GM19035 (cell line): Measurements from ENCODE around the gene MYH14.
"Not testable (repeated sequence)": the region's sequence is repeated elsewhere in the genome, so short reads cannot be mapped to it uniquely, and the experiment has no call there.

Source experiments
- ATAC-seq: cut with Tn5 transposase; IDR thresholded peaks from one replicate; pipeline ENCODE4 v1.9.1; 2021; ENCODE audit not compliant: unreplicated experiment

MYH14 gene

DNA sequence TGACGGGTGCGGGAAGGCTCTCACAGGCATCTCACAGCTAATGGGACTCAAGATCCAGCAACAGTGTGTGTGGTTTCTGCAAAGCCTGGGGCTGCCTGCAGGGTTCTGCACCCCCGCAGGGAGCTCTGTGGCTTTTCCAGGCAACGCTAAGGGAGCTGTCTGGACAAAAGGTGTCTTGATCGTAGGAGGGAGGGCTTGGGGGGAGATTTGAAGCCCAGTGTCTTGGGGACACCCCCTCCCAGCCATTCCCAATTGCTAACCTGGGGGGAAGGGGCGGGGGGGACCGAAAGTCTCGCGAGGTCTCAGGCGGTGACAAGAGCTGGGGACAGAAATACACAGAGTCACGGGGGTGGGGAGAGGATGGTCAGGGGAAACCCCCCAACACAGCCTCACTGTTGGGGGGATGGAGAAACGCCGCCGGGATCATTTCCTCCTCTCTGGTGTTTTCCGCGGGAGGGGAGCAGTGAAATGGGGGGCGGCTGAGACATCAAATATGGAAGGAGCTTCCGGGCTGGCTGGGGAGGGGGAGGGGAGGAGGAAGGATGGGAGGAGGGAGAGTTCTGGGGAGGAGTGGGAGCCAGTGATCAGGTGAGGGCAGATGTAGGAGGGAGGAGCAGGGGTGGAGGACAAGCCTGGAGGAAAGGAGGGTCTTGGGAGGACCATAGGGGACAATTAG lies 112.5 kb downstream of the MYH14 start:
- ATAC-seq = no peak

DNA sequence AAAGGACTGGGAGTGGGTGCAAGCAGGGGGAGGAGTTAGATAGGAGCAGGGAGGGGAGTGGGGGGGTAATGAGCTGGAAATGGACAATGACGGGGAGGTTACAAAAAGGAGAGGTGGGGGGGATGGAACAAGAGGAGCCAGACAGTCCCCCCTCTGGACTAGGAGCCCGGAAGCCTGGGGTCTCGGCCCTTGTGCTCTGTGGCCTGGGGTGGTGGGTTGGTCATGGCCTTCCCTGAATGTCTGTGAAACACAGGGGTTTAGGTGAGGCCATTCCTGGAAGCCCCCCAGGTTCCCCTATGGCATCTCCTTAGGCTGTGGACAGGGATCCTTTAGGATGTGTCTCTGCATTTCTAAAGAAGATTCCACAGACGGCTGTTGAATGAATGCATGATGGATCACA lies 113.7 kb downstream of the MYH14 start:
- ATAC-seq = no peak

DNA sequence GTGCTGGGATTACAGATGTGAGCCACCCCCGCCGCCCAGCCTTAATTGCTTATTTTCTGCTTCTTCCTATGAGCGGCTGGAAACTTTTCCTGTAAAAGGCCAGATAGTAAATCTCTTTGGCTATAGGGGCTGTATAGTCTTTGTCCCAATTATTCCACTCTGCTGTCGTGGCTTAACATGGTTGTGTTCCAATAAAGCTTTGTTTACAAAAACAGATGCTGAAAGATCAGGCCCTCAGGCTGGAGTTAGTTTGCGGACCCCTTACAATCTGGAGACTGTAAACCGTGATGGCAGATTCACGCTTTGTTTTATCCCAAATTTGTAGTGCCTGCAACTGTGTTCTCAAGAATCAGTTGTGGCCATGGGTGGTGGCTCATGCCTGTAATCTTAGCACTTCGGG lies 115.0 kb downstream of the MYH14 start:
- ATAC-seq = no peak

DNA sequence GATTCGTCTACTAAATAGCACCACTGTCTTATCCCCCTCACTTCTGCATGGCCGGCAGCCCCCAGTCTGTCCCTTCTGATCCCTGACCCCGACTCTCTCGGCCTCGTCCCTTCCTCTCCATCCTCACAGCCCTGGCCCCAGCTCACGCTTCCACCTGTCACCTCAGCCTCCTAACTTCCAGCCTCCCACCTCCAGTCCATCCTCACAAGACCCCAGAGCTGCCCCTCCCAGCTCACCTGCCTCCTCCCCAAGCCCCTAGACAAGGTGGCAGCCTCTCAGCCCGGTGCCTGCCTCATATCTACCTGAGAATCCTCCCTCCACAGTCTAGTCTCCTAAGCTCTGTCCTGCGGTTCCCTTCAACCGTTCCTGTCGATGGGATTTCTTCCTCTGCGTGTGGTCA lies 115.7 kb downstream of the MYH14 start:
- ATAC-seq = no peak

DNA sequence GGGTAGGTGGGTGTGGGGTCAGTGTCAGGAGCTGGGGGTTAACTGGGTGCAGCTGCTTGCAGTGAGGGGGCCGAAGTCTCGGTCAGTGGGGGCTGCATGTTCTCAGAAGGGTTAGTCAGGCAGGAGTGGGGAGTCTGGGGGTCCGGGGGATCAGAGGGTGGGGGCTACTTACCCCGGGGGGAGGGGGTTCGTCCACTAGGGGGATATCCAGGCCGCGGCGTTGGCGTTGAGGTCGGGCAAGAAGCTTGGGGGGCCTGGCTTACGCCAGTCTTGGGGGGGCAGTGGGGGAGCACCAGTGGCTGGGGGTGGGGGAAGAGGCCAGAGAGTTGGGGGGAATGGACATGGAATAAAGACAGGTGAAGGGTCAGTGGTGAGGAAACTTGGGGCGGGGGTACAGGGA lies 116.6 kb downstream of the MYH14 start:
- no peak for ATAC-seq

DNA sequence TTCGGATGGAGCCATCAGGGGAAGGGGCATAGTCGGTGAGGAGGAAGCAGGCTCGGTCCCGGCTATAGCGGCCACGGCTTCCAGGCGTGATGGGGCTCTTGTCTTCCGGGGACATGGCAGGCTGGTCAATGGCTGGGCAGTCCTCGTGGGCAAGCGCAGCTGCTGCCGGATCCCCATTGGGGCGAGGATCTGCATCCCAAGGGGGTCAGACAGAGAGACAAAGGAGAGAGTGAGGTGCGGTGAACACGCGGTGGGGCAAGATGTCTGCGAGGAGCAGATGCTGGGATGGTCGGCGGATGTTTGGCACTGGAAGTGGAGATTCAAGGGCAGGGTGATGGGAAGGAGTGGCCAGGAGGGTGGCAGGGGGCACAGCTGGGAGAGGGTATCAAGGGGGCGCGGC lies 117.2 kb downstream of the MYH14 start:
- no peak for ATAC-seq

DNA sequence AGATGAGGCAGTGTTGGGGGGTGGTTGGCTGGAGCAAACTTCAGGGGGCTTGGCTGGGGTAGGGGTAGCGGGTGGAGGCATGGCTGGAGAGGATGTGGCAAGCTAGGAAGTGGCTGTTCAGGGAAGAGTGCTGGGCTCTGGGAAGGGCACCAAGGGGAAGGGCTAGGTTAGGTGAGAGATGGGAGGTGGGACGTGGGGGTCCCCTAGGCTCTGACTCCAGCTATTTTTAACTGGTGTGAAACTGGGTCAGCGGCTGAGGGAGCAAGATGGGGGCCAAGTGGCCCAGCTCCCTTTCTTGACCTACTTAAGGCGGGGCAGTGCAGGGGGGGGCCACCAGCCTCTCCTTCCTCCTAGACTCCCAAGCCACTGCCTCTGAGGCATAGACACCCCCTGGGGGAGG lies 118.4 kb downstream of the MYH14 start:
- no peak for ATAC-seq

DNA sequence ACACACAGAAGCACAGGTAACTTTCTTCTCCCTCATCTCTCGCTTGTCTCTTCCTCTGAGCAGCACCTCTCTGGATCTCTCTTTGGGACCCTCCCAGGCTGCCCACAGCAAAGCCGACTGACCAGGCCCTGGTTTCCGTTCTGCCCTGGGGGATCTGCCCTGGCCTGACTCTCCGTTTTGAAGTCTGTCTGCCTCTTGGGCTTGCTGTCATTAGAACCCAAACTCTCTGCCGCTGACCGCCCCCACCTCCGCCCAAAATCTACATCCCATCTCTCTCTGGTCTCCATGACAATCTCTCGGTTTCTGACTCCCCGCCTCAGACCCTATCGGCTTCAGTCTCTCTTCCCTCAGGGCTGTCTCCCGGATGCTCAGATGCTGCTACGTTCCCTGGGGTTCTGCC lies 118.8 kb downstream of the MYH14 start:
- ATAC-seq = no peak

DNA sequence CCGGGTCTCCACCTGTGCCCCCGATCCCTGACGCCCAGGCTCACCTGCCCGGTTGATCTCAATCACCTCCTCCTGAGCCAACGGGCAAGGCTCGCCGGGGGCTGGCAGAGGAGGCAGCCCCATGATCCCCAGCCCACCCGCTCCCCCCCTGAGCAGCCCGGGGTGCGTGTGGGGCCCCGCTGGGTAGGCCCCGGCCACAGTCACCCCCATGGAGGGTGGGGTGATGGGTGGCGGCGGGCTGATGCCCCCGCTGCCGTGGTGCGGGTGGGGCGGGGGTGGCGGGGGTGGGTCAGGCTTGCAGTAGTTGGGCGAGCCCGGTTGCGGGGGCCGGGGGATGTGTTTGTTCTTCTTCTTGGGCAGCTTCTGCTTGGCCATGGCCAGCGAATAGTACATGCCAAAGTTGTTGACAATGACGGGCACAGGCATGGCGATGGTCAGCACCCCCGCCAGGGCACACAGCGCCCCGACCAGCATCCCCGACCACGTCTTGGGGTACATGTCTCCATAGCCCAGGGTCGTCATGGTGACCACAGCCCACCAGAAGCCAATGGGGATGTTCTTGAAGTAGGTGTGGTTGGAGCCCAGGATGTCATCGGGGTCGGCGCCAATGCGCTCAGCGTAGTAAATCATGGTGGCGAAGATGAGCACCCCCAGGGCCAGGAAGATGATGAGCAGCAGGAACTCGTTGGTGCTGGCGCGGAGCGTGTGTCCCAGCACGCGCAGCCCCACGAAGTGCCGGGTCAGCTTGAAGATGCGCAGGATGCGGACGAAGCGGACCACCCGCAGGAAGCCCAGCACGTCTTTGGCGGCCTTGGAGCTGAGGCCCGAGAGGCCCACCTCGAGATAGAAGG lies 119.7 kb downstream of the MYH14 start:
- no peak for ATAC-seq

DNA sequence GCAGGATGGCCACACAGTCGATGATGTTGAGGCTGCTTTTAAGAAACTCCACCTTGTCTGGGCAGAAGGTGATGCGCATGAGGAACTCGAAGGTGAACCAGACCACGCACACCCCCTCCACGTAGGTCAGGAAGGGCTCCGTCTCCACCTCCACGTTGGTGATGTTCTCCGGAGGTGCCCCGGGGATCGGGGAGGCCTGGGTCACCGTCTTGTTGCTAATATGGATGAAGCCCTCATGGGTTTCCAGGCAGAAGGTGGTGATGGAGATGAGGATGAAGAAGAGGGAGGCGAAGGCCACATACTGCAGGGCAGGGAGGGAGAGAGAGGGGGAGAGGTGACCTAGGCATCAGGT lies 120.3 kb downstream of the MYH14 start:
- no peak for ATAC-seq

DNA sequence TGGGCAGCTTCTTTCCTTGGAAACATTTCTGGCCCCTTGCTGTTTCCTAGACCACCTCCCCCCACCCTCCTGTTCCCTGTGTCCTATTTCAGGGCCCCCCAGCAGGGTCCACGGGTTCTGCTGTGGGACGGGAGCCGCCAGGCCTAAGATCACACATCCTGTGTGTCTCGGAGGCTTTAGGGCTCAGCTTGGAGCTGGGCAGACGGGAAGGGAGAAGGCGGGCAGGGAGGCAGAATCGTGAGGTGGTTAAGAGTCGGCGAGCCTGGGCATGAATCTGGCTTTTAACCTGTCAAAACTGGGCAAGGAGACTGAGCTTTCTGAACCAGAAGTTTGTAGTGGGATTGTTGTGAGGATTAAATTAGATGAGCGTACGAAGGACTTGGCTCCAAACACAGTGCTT lies 120.9 kb downstream of the MYH14 start:
- no peak for ATAC-seq

DNA sequence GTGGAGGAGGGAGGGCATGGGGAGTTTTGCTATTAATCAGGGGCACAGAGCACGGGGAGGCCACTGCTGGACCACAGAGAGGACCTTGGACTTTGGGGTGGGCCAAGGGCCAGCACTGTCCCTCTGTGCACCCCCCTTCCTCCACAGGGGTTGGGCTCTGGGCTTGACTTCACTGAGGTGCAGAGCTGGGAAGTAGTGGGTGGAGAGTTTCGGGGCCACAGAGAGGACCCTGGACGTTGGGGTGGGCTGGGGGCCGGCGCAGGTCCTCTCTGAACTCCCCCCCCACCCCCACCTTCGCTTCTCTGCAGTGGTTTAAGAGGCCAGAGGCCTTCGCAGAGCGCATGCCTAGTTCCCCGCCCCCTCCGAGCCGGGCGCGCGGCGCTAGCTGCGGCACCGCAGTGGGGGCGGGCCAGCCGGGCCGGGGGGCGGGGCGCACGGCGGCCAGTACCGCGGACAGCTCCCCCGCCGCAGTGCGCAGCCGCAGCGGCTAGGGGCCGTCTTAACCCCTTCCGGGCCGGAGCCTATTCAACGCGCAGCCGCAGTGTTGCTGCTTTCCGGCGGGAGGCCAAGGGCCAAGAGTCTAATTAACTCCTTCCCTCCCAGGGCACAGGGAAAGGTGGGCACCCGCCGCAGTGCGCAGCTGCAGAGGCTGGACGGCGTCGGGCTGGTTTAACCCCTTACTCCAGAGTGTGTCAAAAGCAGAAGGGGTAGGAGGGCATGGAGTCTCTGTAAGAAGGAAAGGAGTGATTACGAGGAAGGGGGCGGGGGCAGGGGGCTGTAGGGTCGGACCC lies 122.1 kb downstream of the MYH14 start:
- no peak for ATAC-seq

DNA sequence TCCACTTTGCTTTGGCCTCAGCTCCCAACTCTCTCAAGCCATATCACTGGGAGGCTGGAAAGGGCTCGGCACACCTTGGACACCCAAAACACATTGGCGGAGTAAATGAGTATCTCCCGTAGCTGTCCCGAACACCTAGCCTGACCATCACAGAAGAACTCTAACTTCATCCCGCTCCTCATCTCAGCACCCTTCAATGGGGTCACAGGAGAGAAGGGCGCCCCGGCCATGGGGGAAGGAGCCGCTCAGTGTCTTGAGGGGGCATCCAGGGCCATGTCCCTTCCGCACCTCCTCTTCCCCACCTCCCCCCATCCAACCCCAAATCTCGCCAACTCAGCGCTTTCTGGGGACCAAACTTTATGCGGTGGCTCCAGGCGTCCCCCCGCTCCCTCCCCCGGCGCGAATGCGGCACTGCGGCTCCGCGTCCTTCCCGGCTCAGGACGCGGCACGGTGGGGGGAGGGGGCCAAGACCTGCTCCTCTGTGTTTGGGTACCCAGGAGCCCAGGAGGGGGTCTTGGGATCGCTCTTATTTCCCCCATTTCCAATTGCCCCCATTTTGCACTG lies 122.8 kb downstream of the MYH14 start:
- ATAC-seq = no peak

DNA sequence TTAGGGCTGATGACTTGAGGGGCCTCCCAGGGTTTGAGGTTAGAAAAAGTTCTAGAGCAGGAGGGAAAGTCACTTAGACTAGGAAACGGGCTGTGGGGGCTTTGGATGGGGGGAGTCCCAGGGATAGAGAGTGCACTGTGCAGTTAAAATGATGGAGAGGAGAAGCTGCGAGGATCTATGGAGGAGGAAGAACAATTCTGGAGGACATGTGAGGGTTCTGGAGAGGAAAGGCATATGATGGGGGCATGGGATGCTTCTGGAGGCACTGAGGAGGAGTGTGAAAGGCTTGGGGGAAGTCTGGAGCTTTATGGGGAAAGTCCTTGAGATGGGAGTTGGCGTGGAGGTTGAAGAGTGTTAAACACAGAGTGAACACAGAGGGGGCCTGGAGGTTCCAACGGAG lies 123.6 kb downstream of the MYH14 start:
- no peak for ATAC-seq

DNA sequence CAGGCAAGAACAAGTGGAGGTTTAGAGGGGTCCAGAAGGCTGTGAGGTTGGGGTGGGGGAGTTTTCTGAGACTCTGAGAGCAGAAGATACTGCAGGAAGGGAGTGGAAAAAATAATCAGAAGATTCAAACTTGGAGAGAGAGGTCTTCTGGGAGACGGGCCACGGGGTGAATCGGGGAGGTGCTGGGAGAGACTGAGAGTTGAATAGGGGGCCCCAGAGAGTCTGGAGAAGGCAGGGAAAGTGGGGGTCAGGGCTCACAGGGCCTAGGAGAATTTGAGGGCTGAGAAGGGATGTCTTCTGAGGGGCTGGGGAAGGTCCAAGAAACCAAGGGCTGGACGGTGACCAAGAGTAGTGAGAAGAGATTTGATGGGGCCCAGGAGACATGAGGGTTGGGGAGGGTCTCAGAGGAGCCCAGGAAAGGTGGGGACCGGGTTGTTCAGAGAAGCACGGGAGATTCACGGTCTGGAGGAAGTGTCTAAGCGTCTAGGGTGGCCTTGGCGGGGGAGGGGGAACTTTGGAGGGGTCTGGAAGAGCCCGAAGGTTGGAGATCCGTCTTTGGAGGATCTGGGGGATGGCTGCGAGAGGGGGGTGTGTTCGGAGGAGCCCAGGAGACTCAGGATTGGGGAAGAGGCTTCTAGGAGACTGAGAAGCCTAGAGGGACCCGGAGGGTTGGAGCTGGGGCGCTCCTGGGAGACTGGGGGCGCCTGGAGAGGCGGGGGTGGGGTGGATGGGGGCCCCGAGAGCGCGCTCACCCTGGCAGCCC lies 124.2 kb downstream of the MYH14 start:
- ATAC-seq = no peak

DNA sequence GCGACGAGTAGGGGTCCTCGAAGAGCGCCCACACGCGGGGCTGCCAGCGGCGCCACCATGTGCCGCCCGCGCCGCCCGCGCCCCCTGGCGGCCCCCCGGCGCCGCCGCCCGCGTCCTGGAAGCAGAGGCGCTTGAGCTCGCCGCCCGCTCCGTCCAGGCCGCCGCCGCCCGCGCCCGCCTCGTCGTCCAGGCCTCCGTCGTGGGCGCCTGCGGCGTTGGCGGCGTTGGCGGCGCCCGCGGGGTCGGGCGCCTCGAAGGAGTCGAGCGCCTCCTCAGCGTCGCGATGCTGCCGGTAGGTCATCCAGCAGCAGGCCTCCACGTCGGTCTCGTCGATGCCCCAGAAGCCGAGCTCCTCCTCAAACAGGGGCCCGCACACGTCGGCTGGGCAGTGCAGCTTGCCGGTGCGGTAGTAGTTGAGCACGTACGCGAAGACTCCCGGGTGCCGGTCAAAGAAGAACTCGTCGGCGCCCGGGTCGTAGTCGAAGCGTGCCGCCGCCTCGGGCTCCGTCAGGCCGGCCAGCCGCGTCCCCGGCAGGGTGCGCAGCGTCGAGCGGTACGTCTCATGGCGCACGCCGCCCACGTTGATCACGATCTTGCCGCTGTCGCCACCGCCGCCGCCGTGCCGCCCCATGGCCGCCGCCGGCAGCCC lies 124.9 kb downstream of the MYH14 start:
- ATAC-seq = peak; percentile 1

DNA sequence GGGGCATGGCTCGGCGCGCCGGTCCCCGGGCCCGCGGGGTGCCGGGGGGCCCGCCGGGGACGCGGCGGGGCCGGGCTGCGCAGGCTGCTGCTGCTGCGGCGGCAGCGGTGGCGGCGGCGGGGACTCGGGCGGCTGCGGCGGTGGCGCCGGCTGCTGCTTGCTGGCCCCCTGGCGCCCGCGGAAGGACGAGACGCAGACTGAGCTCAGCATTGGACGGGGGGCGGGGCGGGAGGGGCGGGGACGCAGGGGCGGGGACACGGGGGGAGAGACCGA lies 125.4 kb downstream of the MYH14 start:
- peak; percentile 18 for ATAC-seq

DNA sequence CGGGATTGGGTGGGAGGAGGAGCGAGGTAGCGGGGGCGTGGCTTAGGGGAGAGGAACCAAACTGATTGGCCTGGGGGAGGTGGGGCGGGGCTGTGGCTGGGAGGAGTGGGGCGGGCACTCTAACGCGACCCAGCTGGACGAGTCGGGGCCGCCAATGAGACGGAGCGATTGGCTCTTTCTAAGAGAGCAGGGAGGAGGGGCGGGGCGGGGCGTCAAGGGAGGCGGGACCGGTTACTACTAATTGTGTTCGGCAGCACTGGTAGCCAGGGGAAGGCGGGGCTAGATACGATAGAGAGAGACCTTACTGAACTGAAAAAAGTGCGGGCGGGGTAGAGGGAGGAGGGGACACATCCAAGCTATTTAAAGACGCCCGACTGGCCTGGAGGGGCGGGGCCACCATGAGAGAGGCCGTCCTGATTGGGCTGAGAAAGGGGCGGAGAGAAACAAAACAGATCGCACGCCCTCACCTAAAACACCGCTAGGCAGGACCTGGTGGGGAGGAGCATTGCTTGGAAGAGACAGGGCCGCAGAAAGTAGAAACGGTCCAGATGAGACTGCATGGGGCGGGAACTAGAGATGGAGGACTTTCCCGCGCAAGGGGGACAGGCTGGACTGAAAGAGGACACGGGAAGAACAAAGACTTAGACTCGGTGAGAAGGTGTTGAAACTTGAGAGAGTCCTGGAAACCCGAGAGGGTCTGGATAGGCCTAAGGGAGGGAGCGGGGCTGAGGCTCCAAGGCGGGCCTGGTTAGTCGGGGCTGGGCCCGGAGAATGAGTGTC lies 125.9 kb downstream of the MYH14 start, which contains the start of gene KCNC3:
KCNC3 (minus strand) TSS at position 232 of the 780 bp plus-strand sequence. CDS start 295 bp downstream, outside the sequence.
- ATAC-seq = peak; percentile 45

DNA sequence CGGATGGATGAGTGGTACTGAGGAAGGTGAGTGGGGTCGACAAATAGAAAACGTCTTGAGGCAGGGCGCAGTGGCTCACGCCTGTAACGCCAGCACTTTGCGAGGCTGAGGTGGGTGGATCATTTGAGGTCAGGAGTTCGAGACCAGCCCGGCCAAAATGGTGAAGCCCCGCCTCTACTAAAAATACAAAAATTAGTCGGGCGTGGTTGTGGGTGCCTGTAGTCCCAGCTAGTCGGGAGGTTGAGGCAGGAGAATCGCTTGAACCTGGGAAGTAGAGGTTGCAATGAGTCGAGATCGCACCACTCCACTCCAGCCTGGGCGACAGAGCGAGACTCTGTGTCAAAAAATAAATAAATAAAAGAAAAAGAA lies 126.5 kb downstream of the MYH14 start:
- not testable (repeated sequence) for ATAC-seq
